ENCODE results near the gene MRPS2.

MRPS2 gene

GRCh38 chr9:135492886-135493669, 7.4 kb upstream of the MRPS2 start:
- no peak overlapping the region for H3K27ac ChIP-seq
- TF ChIP-seq CTCF (IDR thresholded peaks at IDR 0.05) = no peak
- TF ChIP-seq ZFX (IDR thresholded peaks at IDR 0.05; ENCODE audit: borderline replicate concordance) = no peak

- no peak overlapping the region for H3K27ac ChIP-seq
- TF ChIP-seq CTCF (IDR thresholded peaks at IDR 0.05) (no peak), ZFX (IDR thresholded peaks at IDR 0.05; ENCODE audit: borderline replicate concordance) (no peak)
These were observed 5.5 kb upstream of the MRPS2 start for GRCh38 chr9:135494791-135495559.

GRCh38 chr9:135498381-135499126, 1.9 kb upstream of the MRPS2 start:
- H3K27ac ChIP-seq = no peak overlapping the region
- no peak for TF ChIP-seq CTCF (IDR thresholded peaks at IDR 0.05)
- TF ChIP-seq ZFX (IDR thresholded peaks at IDR 0.05; ENCODE audit: borderline replicate concordance) = no peak

GRCh38 chr9:135499326-135500070, 984 bp upstream of the MRPS2 start:
- no peak for TF ChIP-seq CTCF (IDR thresholded peaks at IDR 0.05)
- no peak for TF ChIP-seq ZFX (IDR thresholded peaks at IDR 0.05; ENCODE audit: borderline replicate concordance)
- peak overlapping the region; percentile 77 for H3K27ac ChIP-seq

- H3K27ac ChIP-seq = peak overlapping the region; percentile 77
These were observed 384 bp upstream of the MRPS2 start for GRCh38 chr9:135500071-135500524.

More at GRCh38 chr9:135500071-135500524, 384 bp upstream of the MRPS2 start:
- TF ChIP-seq ZFX (IDR thresholded peaks at IDR 0.05; ENCODE audit: borderline replicate concordance) = no peak
- no peak for TF ChIP-seq CTCF (IDR thresholded peaks at IDR 0.05)
